ENCODE measurements around the gene KLRC1. TPM values are rescaled to one million over a fixed set of nuclear protein-coding genes. Genes with fewer than 3 reads are reported as not detected.
A peak's percentile ranks its signal among the peaks of the same experiment; 100 is the strongest.
"Not testable (repeated sequence)": the region's sequence is repeated elsewhere in the genome, so short reads cannot be mapped to it uniquely, and the experiment has no call there.

KLRC1 gene
- total and polyA plus RNA-seq, 2 donors from 2014 or later = 1.4 TPM; not detected in 1

GRCh38 chr12:10497602-10498001 is 44.4 kb upstream of the KLRC1 start:
- intact Hi-C loops (cut with DNase I) = no loop called here
- FAIRE-seq (no peak), DNase-seq (no peak)
- no peaks in the 10 kb centered on the region for H3K9me3 ChIP-seq (ENCODE audit: control insufficient read depth in 2 of 3, insufficient read depth in 1 of 3, low read length in 3 of 3)
- H3K4me1 ChIP-seq (ENCODE audit: control insufficient read depth in 2 of 3, insufficient read depth in 2 of 3, low read depth in 1 of 3, low read length in 3 of 3) = no peaks in the 10 kb centered on the region
- H3K27ac ChIP-seq (ENCODE audit: low read depth in 2 of 2, low read length in 2 of 2) = no peak overlapping the region
- no peaks in the 10 kb centered on the region for H3K27me3 ChIP-seq (ENCODE audit: control insufficient read depth, insufficient read depth, low read length)
- no peak for TF ChIP-seq CTCF (IDR thresholded peaks at IDR 0.05; ENCODE audit: borderline replicate concordance, extremely low read depth, insufficient read depth)
- H3K9ac ChIP-seq (ENCODE audit: low read length in 3 of 3) = no peak overlapping the region
- no peaks in the 10 kb centered on the region for H3K36me3 ChIP-seq (ENCODE audit: control insufficient read depth in 2 of 3, insufficient read depth in 3 of 3, low read length in 3 of 3)
- H3K4me3 ChIP-seq (ENCODE audit: low read length in 3 of 3) = no peak overlapping the region

GRCh38 chr12:10491766-10492165 is 38.6 kb upstream of the KLRC1 start:
- Histone ChIP-seq H3K27me3 (ENCODE audit: control insufficient read depth, insufficient read depth, low read length) (no peaks in the 10 kb centered on the region), H3K4me1 (ENCODE audit: control insufficient read depth in 2 of 3, insufficient read depth in 2 of 3, low read depth in 1 of 3, low read length in 3 of 3) (no peaks in the 10 kb centered on the region), H3K9me3 (ENCODE audit: control insufficient read depth in 2 of 3, insufficient read depth in 1 of 3, low read length in 3 of 3) (no peaks in the 10 kb centered on the region), H3K27ac (ENCODE audit: low read depth in 2 of 2, low read length in 2 of 2) (no peak overlapping the region), H3K9ac (ENCODE audit: low read length in 3 of 3) (no peak overlapping the region), H3K36me3 (ENCODE audit: control insufficient read depth in 2 of 3, insufficient read depth in 3 of 3, low read length in 3 of 3) (no peaks in the 10 kb centered on the region), H3K4me3 (ENCODE audit: low read length in 3 of 3) (no peak overlapping the region)
- FAIRE-seq (peak; percentile 13), DNase-seq (no peak)
- intact Hi-C loops (cut with DNase I) = no loop called here
- TF ChIP-seq CTCF (IDR thresholded peaks at IDR 0.05; ENCODE audit: borderline replicate concordance, extremely low read depth, insufficient read depth) = no peak

GRCh38 chr12:10487328-10487727 is 34.2 kb upstream of the KLRC1 start:
- H3K36me3 ChIP-seq (ENCODE audit: control insufficient read depth in 2 of 3, insufficient read depth in 3 of 3, low read length in 3 of 3); DNase-seq; H3K9ac ChIP-seq (ENCODE audit: low read length in 3 of 3); H3K9me3 ChIP-seq (ENCODE audit: control insufficient read depth in 2 of 3, insufficient read depth in 1 of 3, low read length in 3 of 3); H3K27ac ChIP-seq (ENCODE audit: low read depth in 2 of 2, low read length in 2 of 2); H3K4me3 ChIP-seq (ENCODE audit: low read length in 3 of 3); H3K4me1 ChIP-seq (ENCODE audit: control insufficient read depth in 2 of 3, insufficient read depth in 2 of 3, low read depth in 1 of 3, low read length in 3 of 3); FAIRE-seq; intact Hi-C loops (cut with DNase I); H3K27me3 ChIP-seq (ENCODE audit: control insufficient read depth, insufficient read depth, low read length): not testable (repeated sequence)

- DNase-seq; H3K9me3 ChIP-seq (ENCODE audit: control insufficient read depth in 2 of 3, insufficient read depth in 1 of 3, low read length in 3 of 3); H3K27ac ChIP-seq (ENCODE audit: low read depth in 2 of 2, low read length in 2 of 2); H3K4me1 ChIP-seq (ENCODE audit: control insufficient read depth in 2 of 3, insufficient read depth in 2 of 3, low read depth in 1 of 3, low read length in 3 of 3); intact Hi-C loops (cut with DNase I); FAIRE-seq; H3K27me3 ChIP-seq (ENCODE audit: control insufficient read depth, insufficient read depth, low read length); H3K4me3 ChIP-seq (ENCODE audit: low read length in 3 of 3); H3K36me3 ChIP-seq (ENCODE audit: control insufficient read depth in 2 of 3, insufficient read depth in 3 of 3, low read length in 3 of 3); H3K9ac ChIP-seq (ENCODE audit: low read length in 3 of 3): not testable (repeated sequence)
Measured at GRCh38 chr12:10481901-10482300, 28.7 kb upstream of the KLRC1 start.

GRCh38 chr12:10472808-10473207 is 19.6 kb upstream of the KLRC1 start:
- H3K9me3 ChIP-seq (ENCODE audit: control insufficient read depth in 2 of 3, insufficient read depth in 1 of 3, low read length in 3 of 3); H3K4me1 ChIP-seq (ENCODE audit: control insufficient read depth in 2 of 3, insufficient read depth in 2 of 3, low read depth in 1 of 3, low read length in 3 of 3); H3K9ac ChIP-seq (ENCODE audit: low read length in 3 of 3); FAIRE-seq; H3K27me3 ChIP-seq (ENCODE audit: control insufficient read depth, insufficient read depth, low read length); DNase-seq; H3K4me3 ChIP-seq (ENCODE audit: low read length in 3 of 3); intact Hi-C loops (cut with DNase I); H3K27ac ChIP-seq (ENCODE audit: low read depth in 2 of 2, low read length in 2 of 2); H3K36me3 ChIP-seq (ENCODE audit: control insufficient read depth in 2 of 3, insufficient read depth in 3 of 3, low read length in 3 of 3): not testable (repeated sequence)

Measured in kidney (tissue), 14 donors.